PC-9 (cell line): ENCODE data around the gene IL11RA. TPM values are rescaled to one million over a fixed set of nuclear protein-coding genes. Genes with fewer than 3 reads are reported as not detected.
A peak's percentile ranks its signal among the peaks of the same experiment; 100 is the strongest.

Experiments used
- BruUV-seq: library from RNA; stranded (reverse); fragments of 400-500 nt; replicated peaks from 2 replicates; lab custom pipeline; 2021; lab: Mats Ljungman, UMichigan
- CTCF ChIA-PET: fragments of 300-600 bp; sonication (Branson Sonifier 250); formaldehyde crosslinking; loops from one replicate; lab custom pipeline; 2022; ENCODE audit warnings: antibody characterized with exemption; lab: Charles Lee
- POLR2A ChIA-PET: fragments of 300-600 bp; sonication (Branson Sonifier 250); formaldehyde crosslinking; loops from one replicate; lab custom pipeline; 2022; ENCODE audit warnings: antibody characterized with exemption; ENCODE audit not compliant: unreplicated experiment; lab: Charles Lee
- DNase-seq, 2 experiments: peaks; one replicate each; pipeline versions ENCODE4 v3.0.0 to v3.0.0-alpha.2; 2015 to 2022; ENCODE audit warnings: mixed read lengths in 1 of 2
- H2AFZ ChIP-seq: fragments of 200-600 bp; sonication (generic); 2 replicates; pipeline ENCODE4 v1.8.1; 2017; ENCODE audit warnings: antibody characterized with exemption
- H3F3A ChIP-seq: fragments of 200-600 bp; sonication (generic); 2 replicates; pipeline ENCODE4 v1.8.1; 2017; ENCODE audit warnings: antibody characterized with exemption, mild to moderate bottlenecking, low read depth; ENCODE audit not compliant: insufficient read depth
- H3K27ac ChIP-seq: fragments of 200-600 bp; sonication (generic); 2 replicates; pipeline ENCODE4 v1.6.1; 2016; ENCODE audit warnings: mixed run types
- H3K27me3 ChIP-seq: fragments of 200-600 bp; sonication (generic); 2 replicates; pipeline ENCODE4 v1.6.1; 2016; ENCODE audit warnings: low read depth, mixed run types; ENCODE audit not compliant: insufficient read depth
- H3K36me3 ChIP-seq: fragments of 200-600 bp; sonication (generic); 2 replicates; pipeline ENCODE4 v1.6.1; 2016; ENCODE audit warnings: low read depth, mixed run types
- H3K4me1 ChIP-seq: fragments of 200-600 bp; sonication (generic); replicated peaks from 2 replicates; pipeline ENCODE4 v1.6.1; 2016; ENCODE audit warnings: mixed run types; ENCODE audit not compliant: insufficient read depth
- H3K4me2 ChIP-seq: fragments of 200-600 bp; sonication (generic); 2 replicates; pipeline ENCODE4 v1.6.1; 2017; ENCODE audit warnings: mixed run types
- H3K4me3 ChIP-seq: fragments of 200-600 bp; sonication (generic); 2 replicates; pipeline ENCODE4 v1.6.1; 2016; ENCODE audit warnings: mixed run types
- H3K79me2 ChIP-seq: fragments of 200-600 bp; sonication (generic); 2 replicates; pipeline ENCODE4 v1.6.1; 2017; ENCODE audit warnings: low read depth, mixed run types
- H3K9me2 ChIP-seq: fragments of 200-600 bp; sonication (generic); 2 replicates; pipeline ENCODE4 v1.8.1; 2017; ENCODE audit warnings: mild to moderate bottlenecking; ENCODE audit not compliant: insufficient read depth
- H3K9me3 ChIP-seq: fragments of 200-600 bp; sonication (generic); 2 replicates; pipeline ENCODE4 v1.8.1; 2016; ENCODE audit warnings: low read depth; ENCODE audit not compliant: insufficient read depth
- H4K20me1 ChIP-seq: fragments of 200-600 bp; sonication (generic); 2 replicates; pipeline ENCODE4 v1.8.1; 2017; ENCODE audit not compliant: insufficient read depth
- CTCF ChIP-seq: fragments of 200-600 bp; sonication (generic); conservative IDR thresholded peaks from 2 replicates; pipeline ENCODE4 v1.6.1; 2017; ENCODE audit warnings: mixed run types, antibody characterized with exemption, mild to moderate bottlenecking, moderate library complexity
- EZH2 ChIP-seq: fragments of 200-600 bp; sonication (generic); IDR thresholded peaks from 2 replicates; pipeline ENCODE4 v1.8.0; 2017; ENCODE audit warnings: antibody characterized with exemption, low read depth
- intact Hi-C: fragments of 100-400 bp; cut with micrococcal nuclease; formaldehyde crosslinking; loops from one replicate; pipeline ENCODE4 v1.10.0; 2022; ENCODE audit not compliant: unreplicated experiment
- total RNA-seq: library from RNA; stranded (reverse); gene quantifications from 2 replicates; pipeline ENCODE4 v1.2.3, GENCODE V29; 2021

The IL11RA gene
- total RNA-seq, 1 experiment from 2014 or later = 8.7 TPM

GRCh38 chr9:34658461-34658860, 6.5 kb downstream of the IL11RA start:
- POLR2A ChIA-PET = no interaction called here

GRCh38 chr9:34659592-34660253, 7.7 kb downstream of the IL11RA start:
- no peaks in the 10 kb centered on the region for H3K9me2 ChIP-seq
- BruUV-seq = no TSS peak
- intact Hi-C loops = no loop called here
- H3F3A ChIP-seq = peaks cover 4% of the 10 kb centered on the region; the same call in 1 of the 2 replicates
- no peak overlapping the region for H2AFZ ChIP-seq
- no peak overlapping the region for H3K4me2 ChIP-seq
- peak in 1 of 2 experiments; percentile 41 for DNase-seq
- no peaks in the 10 kb centered on the region for H3K79me2 ChIP-seq
- H3K9me3 ChIP-seq = no peaks in the 10 kb centered on the region
- ChIA-PET POLR2A (no interaction called here), CTCF (no interaction called here)
- H4K20me1 ChIP-seq = no peaks in the 10 kb centered on the region
- no peaks in the 10 kb centered on the region for H3K4me1 ChIP-seq
- H3K27ac ChIP-seq = no peak overlapping the region
- H3K36me3 ChIP-seq = no peaks in the 10 kb centered on the region
- TF ChIP-seq CTCF = no peak
- TF ChIP-seq EZH2 = no peak
- no peak overlapping the region for H3K4me3 ChIP-seq
- H3K27me3 ChIP-seq = no peaks in the 10 kb centered on the region

More at GRCh38 chr9:34658461-34658860, 6.5 kb downstream of the IL11RA start:
- intact Hi-C loops = no loop called here
- no TSS peak for BruUV-seq
- H3K9me2 ChIP-seq = no peaks in the 10 kb centered on the region
- TF ChIP-seq EZH2 (no peak), CTCF (no peak)
- DNase-seq = no peak
- no peaks in the 10 kb centered on the region for H4K20me1 ChIP-seq
- H2AFZ ChIP-seq = no peak overlapping the region
- CTCF ChIA-PET = no interaction called here
- no peak overlapping the region for H3K27ac ChIP-seq
- no peaks in the 10 kb centered on the region for H3K9me3 ChIP-seq
- no peaks in the 10 kb centered on the region for H3K79me2 ChIP-seq
- H3F3A ChIP-seq = no peaks in the 10 kb centered on the region
- H3K4me2 ChIP-seq = no peak overlapping the region
- no peaks in the 10 kb centered on the region for H3K4me1 ChIP-seq
- no peaks in the 10 kb centered on the region for H3K36me3 ChIP-seq
- H3K27me3 ChIP-seq = no peaks in the 10 kb centered on the region
- no peak overlapping the region for H3K4me3 ChIP-seq

GRCh38 chr9:34662526-34663302, 10.7 kb downstream of the IL11RA start, which contains the start of gene CCL27:
TSS of gene CCL27 (minus strand) at chr9:34662657. CDS start at chr9:34662633, 24 bp downstream.
- Histone ChIP-seq H3K4me3 (no peak within 1 kb of the TSS), H3K9me3 (no peaks in the 10 kb centered on the region), H3K9me2 (no peaks in the 10 kb centered on the region), H4K20me1 (no peaks in the 10 kb centered on the region), H3K79me2 (no peaks in the 10 kb centered on the region), H3K27ac (no peak within 1 kb of the TSS), H3K36me3 (no peaks in the 10 kb centered on the region), H3K27me3 (no peaks in the 10 kb centered on the region), H3F3A (peaks cover 4% of the 10 kb centered on the region; the same call in 1 of the 2 replicates), H2AFZ (no peak within 1 kb of the TSS), H3K4me1 (no peaks in the 10 kb centered on the region), H3K4me2 (no peak within 1 kb of the TSS)
- intact Hi-C loops = no loop called here
- POLR2A ChIA-PET = no interaction called here
- BruUV-seq = no TSS peak
- TF ChIP-seq CTCF = no peak
- TF ChIP-seq EZH2 = no peak
- DNase-seq = no peak
- CTCF ChIA-PET = interaction anchor here (0.5 to 0.9 kb wide), 2 partner anchors 18 to 39 kb away, joined by 3 read pairs; no protein-coding TSS in a partner anchor
